Motor neuron (in vitro differentiated cells): Measurements from ENCODE around the gene WDR90. TPM values are rescaled to one million over a fixed set of nuclear protein-coding genes. Genes with fewer than 3 reads are reported as not detected.

Source experiments
- ATAC-seq, 8 experiments: fragments of 200-7000 bp; cut with Tn5 transposase; replicated peaks in 6 of 8; 2 replicates each; pipeline ENCODE4 v1.8.0; 2021; ENCODE audit warnings: mild to moderate bottlenecking in 8 of 8, moderate library complexity in 8 of 8
- H3K27ac ChIP-seq, 2 donors: fragments of 250-450 bp; sonication (Bioruptor Pico); 2 replicates each; pipeline ENCODE4 v1.9.0; 2021; ENCODE audit warnings: antibody characterized with exemption in 2 of 2, mild to moderate bottlenecking in 2 of 2, moderate library complexity in 1 of 2
- H3K4me1 ChIP-seq, 2 donors: fragments of 250-450 bp; sonication (Bioruptor Pico); replicated peaks in 1 of 2; 2 replicates each; pipeline ENCODE4 v1.6.1; 2021; ENCODE audit warnings: antibody characterized with exemption in 2 of 2, mild to moderate bottlenecking in 2 of 2, moderate library complexity in 1 of 2
- H3K4me3 ChIP-seq, 5 donors: fragments of 250-450 bp; sonication (Bioruptor Pico); 2 replicates each; pipeline ENCODE4 v1.9.0; 2021; ENCODE audit warnings: antibody characterized with exemption in 5 of 5, mild to moderate bottlenecking in 5 of 5, moderate library complexity in 4 of 5
- WGBS, 10 experiments: fragments of 450-650 bp; shearing (Covaris generic); methylation state at CpG; one replicate each; pipeline ENCODE4 v1.0.0; 2022; 5-methylcytosine and 5-hydroxymethylcytosine counted together
- in situ Hi-C, 9 experiments: fragments of 400-800 bp; cut with MboI; loops; one replicate each; pipeline ENCODE4 v1.15.0; 2021; ENCODE audit warnings: low sequenced_read_pairs in 9 of 9, low pct_unique_long_range_greater_than_20kb in 2 of 9; ENCODE audit not compliant: unreplicated experiment in 9 of 9
- total RNA-seq, 8 experiments: library from RNA; unstranded; fragments of 300-600 nt; gene quantifications; 2 replicates each; pipeline versions ENCODE4 v1.2.3 to v1.2.4, GENCODE V29; 2022

The WDR90 gene
- total RNA-seq: 10 to 100 TPM in 7 of 8 experiments, 1 to 10 TPM in 1; 8.0 to 62.4 (median 16.4) TPM

DNA sequence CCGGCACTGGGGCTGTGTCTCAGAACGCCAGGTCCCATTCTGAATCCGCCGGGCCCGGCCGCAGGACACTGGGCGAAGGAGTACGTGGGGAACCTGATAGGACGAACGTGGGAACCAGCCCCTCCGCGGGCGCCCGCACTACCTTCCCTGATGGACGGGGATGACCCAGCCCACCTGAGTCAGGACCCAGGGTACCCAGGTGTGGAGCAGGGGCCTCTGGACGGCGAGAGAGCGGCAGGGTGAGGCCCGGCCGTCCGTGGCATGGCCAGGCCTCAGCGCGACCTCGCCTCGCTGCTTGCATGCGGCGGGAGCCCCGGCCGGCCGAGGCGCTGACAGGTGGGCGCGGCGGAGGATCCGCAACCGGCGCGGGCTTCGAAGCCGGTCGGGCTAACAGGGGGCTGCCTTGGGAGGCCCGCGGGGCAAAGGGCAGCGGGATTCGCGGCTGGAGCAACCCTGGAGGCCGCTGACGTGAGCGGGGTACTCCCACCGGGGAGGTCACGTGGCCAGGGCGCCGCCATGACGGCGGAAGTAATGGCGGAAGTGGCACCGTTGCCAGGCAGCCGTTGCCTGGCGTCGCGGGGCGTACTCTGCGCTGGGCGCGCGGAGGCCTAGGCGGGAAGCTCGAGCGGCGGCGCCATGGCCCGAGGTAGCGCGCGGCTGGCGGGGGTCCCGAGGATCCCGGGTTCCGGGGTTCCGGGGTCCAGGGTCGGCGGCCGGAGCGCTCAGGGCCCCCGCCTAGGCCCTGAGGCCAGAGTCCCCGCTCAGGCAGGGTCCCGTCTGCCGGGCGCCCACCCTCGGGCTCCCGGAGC lies at the start of gene WDR90:
WDR90 (plus strand) TSS at position 585 of the 809 bp plus-strand sequence; CDS start at position 637, 52 bp downstream.
- in situ Hi-C loops: no loop called here
- peak; percentile 81 to 91 (median 85) for ATAC-seq
- H3K4me1 ChIP-seq: peaks cover 18 to 19% of the 10 kb centered on the region in 2 donors
- H3K27ac ChIP-seq: peak within 1 kb of the TSS; percentile 96 to 98
- 0 to 15% (median 1%) methylated on average over 1 to 7 of the region's 91 CpGs; no CpG with 5 or more reads in 4 of the 10 experiments for WGBS, 10 experiments
- H3K4me3 ChIP-seq: peak within 1 kb of the TSS; percentile 51 to 93 (median 77)

DNA sequence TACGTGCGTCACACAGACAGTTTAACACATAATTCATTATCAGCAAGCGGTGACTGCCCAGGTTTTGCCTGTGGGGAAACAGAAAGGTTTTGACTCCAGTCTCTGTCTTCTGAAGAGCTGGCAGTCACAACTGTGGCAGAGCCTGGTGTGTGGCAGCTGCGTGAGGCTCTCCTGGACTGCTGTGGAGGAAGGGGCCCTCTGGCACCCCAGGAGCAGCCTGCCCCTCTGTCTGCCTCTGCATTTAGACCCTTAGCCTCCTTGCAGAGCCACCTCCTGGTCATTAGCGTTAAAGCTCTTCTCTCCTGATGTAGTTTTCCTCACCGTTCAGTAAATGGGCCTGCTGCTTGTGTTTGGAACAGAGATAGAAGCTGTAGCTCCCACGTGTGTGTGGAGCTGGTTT lies 48.4 kb upstream of the WDR90 start:
- no peaks in the 10 kb centered on the region for H3K4me1 ChIP-seq
- no peak overlapping the region for H3K4me3 ChIP-seq
- H3K27ac ChIP-seq: no peak overlapping the region
- WGBS, 10 experiments: 0 to 90% (median 58%) methylated on average over 1 to 5 of the region's 7 CpGs; no CpG with 5 or more reads in 4 of the 10 experiments
- peak in 5 of 8 experiments; percentile 26 to 65 (median 37) for ATAC-seq
- in situ Hi-C loops: no loop called here

DNA sequence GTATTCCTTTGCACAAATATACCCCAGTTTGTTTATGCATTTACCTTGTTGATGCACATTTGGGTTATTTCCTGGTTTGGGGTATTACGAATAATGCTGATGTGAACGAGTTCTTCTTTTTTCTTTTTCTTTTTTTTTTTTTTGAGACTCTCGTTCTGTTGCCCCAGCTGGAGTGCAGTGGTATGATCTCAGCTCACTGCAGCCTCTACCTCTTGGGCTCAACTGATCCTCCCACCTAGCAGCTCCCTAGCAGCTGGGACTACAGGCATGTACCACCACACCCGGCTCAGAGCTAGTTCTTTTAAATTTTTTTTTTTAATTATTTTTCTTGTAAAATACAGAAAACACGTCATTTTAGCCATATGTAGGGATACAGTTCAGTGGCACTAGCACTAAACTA lies 45.2 kb upstream of the WDR90 start:
- ATAC-seq: peak in 1 of 8 experiments; percentile 60
- Histone ChIP-seq H3K4me3 (no peak overlapping the region), H3K4me1 (no peaks in the 10 kb centered on the region), H3K27ac (no peak overlapping the region)
- 44 to 100% (median 92%) methylated on average over 1 to 5 of the region's 5 CpGs for WGBS, 10 experiments
- in situ Hi-C loops: no loop called here

DNA sequence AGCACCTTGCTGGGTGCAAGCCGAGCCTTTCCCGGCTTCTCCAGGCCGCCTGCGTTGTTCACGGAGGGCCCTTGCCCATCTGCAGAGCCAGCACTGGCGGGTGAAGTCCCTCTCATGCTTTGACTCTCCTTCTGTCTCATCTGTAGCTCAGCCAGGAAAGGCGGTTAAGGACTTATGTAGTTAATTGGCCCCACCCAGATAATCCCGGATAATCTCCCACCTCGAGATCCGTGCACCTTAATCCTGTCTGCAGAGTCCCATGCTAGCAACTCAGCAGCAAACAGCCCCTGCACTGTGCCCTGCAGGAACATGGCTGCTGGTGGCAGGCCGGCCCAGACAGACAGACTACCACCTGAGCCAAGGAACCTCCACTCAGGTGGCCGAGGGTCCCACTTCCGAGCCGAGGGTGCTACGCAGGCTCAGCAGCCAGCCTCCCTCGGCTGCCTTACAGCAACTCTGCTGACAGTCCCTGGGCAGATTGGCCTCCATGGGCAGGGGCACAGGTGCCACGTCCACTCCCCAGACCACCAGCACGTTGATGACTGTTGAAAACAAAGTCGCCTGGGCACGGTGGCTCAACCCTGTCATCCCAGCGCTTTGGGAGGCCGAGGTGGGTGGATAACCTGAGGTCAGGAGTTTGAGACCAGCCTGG lies 42.4 kb upstream of the WDR90 start:
- Histone ChIP-seq H3K4me3 (no peak overlapping the region), H3K27ac (no peak overlapping the region), H3K4me1 (peaks cover 0 to 14% of the 10 kb centered on the region in 2 donors)
- in situ Hi-C loops: no loop called here
- WGBS, 10 experiments: 95 to 100% (median 97%) methylated on average over 4 to 10 of the region's 22 CpGs; no CpG with 5 or more reads in 6 of the 10 experiments
- no peak for ATAC-seq

DNA sequence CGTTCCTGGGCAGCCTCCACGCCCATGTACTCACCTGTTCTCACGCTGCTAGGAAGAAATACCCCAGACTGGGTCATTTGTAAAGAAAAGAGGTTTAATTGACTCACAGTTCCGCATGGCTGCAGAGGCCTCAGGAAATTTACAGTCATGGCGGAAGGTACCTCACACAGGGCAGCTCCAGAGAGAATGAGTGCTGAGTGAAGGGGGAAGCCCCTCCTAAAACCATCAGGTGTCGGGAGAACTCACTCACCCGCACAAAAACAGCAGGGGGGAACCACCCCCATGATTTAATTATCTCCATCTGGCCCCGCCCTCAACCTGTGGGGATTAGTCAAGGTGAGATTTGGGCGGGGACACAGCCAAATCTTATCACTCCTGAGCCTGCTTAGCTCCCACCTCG lies 41.1 kb upstream of the WDR90 start:
- in situ Hi-C loops: no loop called here
- ATAC-seq: no peak
- Histone ChIP-seq H3K4me1 (peaks cover 0 to 14% of the 10 kb centered on the region in 2 donors), H3K27ac (no peak overlapping the region), H3K4me3 (no peak overlapping the region)
- WGBS, 10 experiments: 40 to 100% (median 77%) methylated on average over 1 to 6 of the region's 10 CpGs; no CpG with 5 or more reads in 3 of the 10 experiments

DNA sequence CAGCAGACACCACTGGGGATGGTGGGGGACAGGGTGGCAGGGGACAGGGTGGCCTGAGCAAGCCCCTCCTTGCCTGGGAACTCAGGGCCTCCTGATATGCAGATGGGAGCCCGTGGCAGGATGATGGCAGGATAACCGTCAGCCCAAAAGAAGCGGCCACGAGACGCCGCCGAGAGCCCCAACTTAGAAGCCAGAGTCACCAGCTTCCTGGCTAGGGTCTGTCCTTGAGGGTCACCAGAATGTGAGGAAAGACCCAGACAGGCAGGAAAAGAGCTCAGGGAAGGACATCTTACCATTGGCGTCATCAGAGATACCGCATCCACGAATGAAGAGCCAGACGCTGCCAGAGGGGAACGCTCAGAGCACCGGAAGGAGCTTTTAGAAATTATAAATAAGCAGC lies 39.8 kb upstream of the WDR90 start:
- H3K27ac ChIP-seq: no peak overlapping the region
- in situ Hi-C loops: no loop called here
- no peak overlapping the region for H3K4me3 ChIP-seq
- WGBS, 10 experiments: 94 to 100% (median 97%) methylated on average over 5 to 11 of the region's 13 CpGs; no CpG with 5 or more reads in 3 of the 10 experiments
- ATAC-seq: no peak
- H3K4me1 ChIP-seq: peaks cover 0 to 14% of the 10 kb centered on the region in 2 donors

DNA sequence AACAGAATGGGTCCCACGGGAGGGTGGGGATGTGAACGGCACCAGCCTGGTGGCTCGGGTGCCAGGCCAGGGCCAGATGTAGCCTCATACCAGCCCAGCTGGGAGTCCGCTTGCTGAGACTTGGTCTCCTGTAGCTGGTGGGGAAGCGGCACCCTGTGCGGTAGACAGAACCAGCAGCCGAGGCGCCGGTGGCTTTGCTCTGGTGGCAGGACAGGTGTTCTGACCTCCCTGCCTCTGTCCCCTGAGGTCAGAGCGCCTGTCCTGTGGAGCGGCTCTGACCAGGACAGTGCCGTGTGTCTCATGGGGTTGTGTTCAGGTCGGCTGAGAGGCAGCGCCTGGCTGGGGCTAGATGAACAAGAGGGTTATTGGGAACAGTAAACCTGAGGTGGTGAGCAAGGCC lies 39.2 kb upstream of the WDR90 start:
- WGBS, 10 experiments: 60 to 100% (median 90%) methylated on average over 1 to 5 of the region's 14 CpGs; no CpG with 5 or more reads in 3 of the 10 experiments
- Histone ChIP-seq H3K4me1 (peaks cover 0 to 14% of the 10 kb centered on the region in 2 donors), H3K27ac (peak overlapping the region in 1 of 2 donors; percentile 74), H3K4me3 (no peak overlapping the region)
- ATAC-seq: no peak
- in situ Hi-C loops: no loop called here

DNA sequence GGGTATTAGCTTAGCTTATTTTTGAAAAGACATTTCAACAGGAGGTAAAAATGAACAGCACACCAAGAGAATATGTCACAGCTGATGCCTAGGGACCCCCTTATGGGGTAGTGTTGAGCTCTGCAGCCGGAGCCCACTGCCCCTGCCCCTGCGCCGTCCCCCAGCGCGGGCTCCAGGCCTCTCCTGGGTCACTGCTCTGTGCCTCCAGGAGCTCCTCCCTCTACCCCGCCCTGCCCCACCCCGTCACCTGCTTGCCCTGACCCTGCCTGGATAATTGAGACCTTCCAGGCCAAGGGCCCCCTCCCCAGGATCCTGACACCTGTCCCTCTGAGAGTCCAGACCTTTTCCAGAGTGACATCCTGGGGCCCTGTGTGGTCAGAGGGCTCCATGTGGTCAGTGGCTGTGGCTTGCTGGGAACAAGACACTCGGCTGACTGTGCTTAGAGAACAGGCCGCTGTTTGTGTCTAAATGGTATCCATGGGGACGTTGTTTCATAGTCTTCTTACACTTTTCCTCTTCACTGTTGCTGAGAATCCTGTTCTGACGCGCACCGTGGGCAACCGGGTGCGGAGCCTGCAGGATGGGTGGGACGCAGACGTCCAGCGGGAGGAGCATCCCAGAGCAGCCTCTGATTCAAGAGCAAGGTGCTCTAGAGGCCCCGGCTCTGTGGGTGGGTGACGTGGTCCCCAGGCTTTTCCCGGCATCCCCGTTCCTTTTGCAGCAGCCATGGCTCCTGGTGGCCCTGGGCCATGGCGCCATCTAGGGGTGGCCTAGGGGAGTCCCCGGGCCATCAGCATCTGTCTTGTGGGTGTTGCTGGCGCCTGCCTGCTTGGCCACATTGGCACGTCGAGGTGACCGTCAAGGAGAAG lies 38.4 kb upstream of the WDR90 start:
- H3K4me3 ChIP-seq: no peak overlapping the region
- in situ Hi-C loops: no loop called here
- peak overlapping the region in 1 of 2 donors; percentile 74 for H3K27ac ChIP-seq
- peaks cover 0 to 14% of the 10 kb centered on the region in 2 donors for H3K4me1 ChIP-seq
- peak; percentile 18 to 92 (median 82) for ATAC-seq
- 20 to 100% (median 72%) methylated on average over 1 to 9 of the region's 28 CpGs; no CpG with 5 or more reads in 6 of the 10 experiments for WGBS, 10 experiments

DNA sequence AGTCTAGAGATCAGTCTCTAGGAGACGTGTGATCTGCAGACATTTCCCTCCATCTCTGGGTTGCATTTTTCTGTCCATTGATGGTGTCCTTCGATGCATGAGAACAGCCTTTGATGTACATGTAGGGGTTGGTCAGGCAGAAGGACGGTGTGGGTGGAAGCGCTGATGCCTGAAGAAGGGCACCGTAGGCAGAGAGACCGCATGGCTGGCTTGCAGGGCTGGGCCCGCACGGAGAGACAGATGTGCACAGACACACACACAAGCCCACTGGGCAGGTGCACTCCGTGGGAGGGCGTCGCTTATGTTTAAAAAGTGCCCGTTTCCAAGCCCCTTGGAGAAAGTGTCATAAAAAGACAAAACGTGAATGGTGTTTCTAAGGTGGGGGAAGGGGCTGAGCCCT lies 34.0 kb upstream of the WDR90 start:
- Histone ChIP-seq H3K4me3 (no peak overlapping the region), H3K4me1 (peaks cover 0 to 10% of the 10 kb centered on the region in 2 donors), H3K27ac (no peak overlapping the region)
- ATAC-seq: no peak
- WGBS, 10 experiments: 67 to 100% (median 93%) methylated on average over 1 to 13 of the region's 13 CpGs; no CpG with 5 or more reads in 1 of the 10 experiments
- in situ Hi-C loops: no loop called here

DNA sequence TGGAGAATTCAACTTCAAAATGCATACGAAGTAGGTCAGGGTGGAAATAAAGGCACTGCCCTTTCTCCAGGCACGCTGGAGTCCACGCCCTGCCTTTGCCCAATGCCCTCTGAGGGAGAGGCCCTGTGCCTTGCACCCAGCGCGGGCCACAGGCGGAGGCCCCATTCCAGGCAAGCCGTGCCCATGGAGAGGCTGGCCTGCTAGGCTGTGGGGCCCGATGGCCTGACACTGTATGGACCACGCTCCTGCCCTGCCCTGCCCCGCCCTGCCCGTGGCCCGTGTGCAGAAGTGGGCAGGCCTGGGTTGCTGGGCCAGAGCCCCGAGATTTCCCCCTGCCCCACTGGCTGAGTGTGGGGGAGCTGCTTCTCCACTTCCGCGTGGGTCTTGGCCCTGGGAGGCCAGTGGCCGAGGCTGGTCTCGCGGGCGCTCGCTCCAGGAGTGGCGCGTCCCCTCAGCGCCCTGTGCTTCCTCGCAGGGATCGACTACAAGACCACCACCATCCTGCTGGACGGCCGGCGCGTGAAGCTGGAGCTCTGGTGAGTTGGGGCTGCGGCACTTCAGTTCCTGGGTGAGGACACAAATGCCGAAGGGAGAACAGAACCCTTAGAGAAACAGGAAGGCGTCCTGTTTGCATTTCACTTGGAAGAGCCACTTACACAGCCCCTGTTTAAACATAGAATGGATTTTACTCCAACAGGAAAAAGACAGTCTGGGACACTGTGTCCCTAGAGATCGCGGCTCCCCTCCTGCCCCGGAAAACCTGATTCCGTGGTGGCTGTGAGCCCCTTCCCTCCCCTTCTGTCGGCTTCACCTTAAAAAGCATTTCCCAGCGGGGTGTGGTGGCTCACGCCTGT lies 32.2 kb upstream of the WDR90 start:
- Histone ChIP-seq H3K27ac (no peak overlapping the region), H3K4me1 (peaks cover 0 to 13% of the 10 kb centered on the region in 2 donors), H3K4me3 (no peak overlapping the region)
- ATAC-seq: peak in 3 of 8 experiments; percentile 17 to 68 (median 32)
- WGBS, 10 experiments: 47 to 97% (median 92%) methylated on average over 1 to 16 of the region's 39 CpGs; no CpG with 5 or more reads in 4 of the 10 experiments
- in situ Hi-C loops: no loop called here

DNA sequence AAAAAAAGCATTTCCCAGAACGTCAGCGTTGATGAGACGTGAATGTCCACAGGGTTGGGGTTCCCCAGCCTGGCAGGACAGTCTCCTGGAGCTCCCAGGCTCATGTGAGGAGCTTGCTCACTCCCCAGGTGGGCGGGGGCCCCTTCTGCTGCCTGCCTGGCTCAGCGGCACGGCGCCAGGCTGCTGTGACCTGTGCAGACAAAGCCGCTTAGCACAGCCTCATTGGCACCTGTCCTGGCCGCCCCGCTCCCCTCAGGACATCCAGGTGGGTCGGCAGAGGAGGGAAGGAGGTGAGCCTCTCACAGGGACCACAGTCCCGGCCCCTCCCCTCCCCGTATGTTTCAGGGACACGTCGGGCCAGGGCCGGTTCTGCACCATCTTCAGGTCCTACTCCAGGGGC lies 31.3 kb upstream of the WDR90 start:
- ATAC-seq: no peak
- Histone ChIP-seq H3K4me3 (no peak overlapping the region), H3K4me1 (peaks cover 6 to 22% of the 10 kb centered on the region in 2 donors), H3K27ac (no peak overlapping the region)
- in situ Hi-C loops: no loop called here
- 0 to 100% (median 80%) methylated on average over 1 to 8 of the region's 16 CpGs; no CpG with 5 or more reads in 5 of the 10 experiments for WGBS, 10 experiments
